Panc1 (cell line): ENCODE data around the gene DIAPH1.

Source experiments
- SIN3A ChIP-seq: IDR thresholded peaks from 2 replicates; pipeline ENCODE4 v1.6.1; 2012; ENCODE audit warnings: low read depth, mild to moderate bottlenecking, low read length, moderate library complexity, borderline replicate concordance; ENCODE audit not compliant: insufficient read depth
- TF ChIP-seq, protein P1 (sequence below): fragments of 450-650 bp; IDR thresholded peaks from 2 replicates; pipeline ENCODE4 v1.5.1; 2017; ENCODE audit warnings: mild to moderate bottlenecking

DNA sequence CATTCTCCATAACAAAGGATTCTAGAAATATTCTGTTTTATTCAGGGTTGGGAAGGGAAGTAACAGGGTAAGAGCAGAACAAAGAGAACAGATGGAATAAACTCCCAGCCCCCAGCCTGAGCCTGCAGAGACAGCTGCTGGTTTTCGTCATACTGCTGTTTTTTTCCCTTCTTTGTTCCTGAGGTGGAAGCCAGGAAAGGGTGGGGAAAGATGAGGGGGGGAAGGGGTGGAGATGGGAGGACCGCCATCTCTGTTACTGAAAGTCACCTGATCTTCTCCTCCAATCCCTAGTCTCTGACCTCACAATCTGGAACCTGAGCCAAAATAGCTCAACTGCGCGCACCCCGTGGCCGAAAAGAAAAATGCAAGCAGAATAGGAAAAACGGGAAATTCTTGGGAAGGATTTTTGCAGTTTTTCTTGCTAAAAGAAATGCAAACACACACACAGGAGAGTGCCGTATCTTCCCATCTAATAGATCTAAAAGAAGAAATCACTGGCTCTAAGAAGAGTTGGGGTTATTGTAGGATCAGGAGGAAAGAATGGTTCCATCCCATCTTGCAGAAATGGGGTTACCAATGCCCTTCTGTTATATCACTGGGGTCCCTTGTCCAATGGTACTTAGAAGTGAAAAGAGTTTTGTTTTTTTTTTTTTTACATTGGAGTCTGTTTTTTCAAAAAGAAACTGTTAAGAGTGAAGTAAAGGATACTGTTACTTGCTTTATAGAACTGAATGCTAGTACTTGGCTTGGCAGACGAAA, 57.9 kb downstream of the DIAPH1 start:
- TF ChIP-seq, protein P1, sequence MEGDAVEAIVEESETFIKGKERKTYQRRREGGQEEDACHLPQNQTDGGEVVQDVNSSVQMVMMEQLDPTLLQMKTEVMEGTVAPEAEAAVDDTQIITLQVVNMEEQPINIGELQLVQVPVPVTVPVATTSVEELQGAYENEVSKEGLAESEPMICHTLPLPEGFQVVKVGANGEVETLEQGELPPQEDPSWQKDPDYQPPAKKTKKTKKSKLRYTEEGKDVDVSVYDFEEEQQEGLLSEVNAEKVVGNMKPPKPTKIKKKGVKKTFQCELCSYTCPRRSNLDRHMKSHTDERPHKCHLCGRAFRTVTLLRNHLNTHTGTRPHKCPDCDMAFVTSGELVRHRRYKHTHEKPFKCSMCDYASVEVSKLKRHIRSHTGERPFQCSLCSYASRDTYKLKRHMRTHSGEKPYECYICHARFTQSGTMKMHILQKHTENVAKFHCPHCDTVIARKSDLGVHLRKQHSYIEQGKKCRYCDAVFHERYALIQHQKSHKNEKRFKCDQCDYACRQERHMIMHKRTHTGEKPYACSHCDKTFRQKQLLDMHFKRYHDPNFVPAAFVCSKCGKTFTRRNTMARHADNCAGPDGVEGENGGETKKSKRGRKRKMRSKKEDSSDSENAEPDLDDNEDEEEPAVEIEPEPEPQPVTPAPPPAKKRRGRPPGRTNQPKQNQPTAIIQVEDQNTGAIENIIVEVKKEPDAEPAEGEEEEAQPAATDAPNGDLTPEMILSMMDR = peak; percentile 80
- TF ChIP-seq SIN3A = no peak
